Measurements from ENCODE around the gene INO80.
"Not testable (repeated sequence)": the region's sequence is repeated elsewhere in the genome, so short reads cannot be mapped to it uniquely, and the experiment has no call there.

The INO80 gene

GRCh38 chr15:40964634-40965033, 151.4 kb downstream of the INO80 start:
- CTCF ChIA-PET = interaction anchor here (1.0 to 5.8 kb wide), 8 partner anchors 8 to 60 kb away, joined by 3 to 25 read pairs (median 5); no protein-coding TSS in a partner anchor

GRCh38 chr15:40964006-40964405, 152.1 kb downstream of the INO80 start:
- ChIA-PET CTCF (interaction anchor here (1.0 to 5.8 kb wide), 8 partner anchors 10 to 60 kb away, joined by 3 to 25 read pairs (median 5); no protein-coding TSS in a partner anchor), POLR2A (interaction anchor here (1.1 to 4.8 kb wide), 4 partner anchors 10 to 152 kb away, joined by 3 to 54 read pairs (median 4); partner anchors contain the start of genes CHAC1 and INO80)
- no peak for TF ChIP-seq CTCF (IDR thresholded peaks at IDR 0.05; ENCODE audit: insufficient read depth, low read length, missing control alignments)
- no peak for DNase-seq (ENCODE audit: low read depth, low spot score)
- no peak overlapping the region for H3K4me3 ChIP-seq (ENCODE audit: low read depth, low read length)

More at GRCh38 chr15:40964634-40965033, 151.4 kb downstream of the INO80 start:
- POLR2A ChIA-PET = interaction anchor here (1.6 to 4.8 kb wide), 2 partner anchors 11 to 17 kb away, joined by 4 to 54 read pairs; partner anchors contain the start of gene CHAC1
- H3K4me3 ChIP-seq (ENCODE audit: low read depth, low read length) = no peak overlapping the region
- no peak for DNase-seq (ENCODE audit: low read depth, low spot score)
- TF ChIP-seq CTCF (IDR thresholded peaks at IDR 0.05; ENCODE audit: insufficient read depth, low read length, missing control alignments) = no peak

DNA sequence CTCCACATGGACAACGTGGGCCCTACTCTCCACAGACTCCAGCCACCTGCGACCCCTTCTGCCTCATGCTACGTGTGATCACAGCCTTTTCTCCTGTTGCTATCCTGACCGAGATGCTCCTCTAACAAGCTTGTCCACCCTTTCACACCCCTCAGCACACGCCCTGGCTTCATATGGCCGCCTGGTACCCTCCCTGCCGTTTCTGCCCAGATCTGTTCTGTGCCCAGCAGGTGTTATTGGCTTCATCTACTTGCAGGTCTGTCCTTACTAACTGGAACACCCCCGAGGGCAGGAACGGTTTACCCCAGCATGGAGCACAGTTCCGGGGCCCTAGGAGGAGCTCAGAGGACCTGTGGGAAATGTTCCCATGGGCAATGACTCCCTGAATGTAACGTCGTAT, 152.9 kb downstream of the INO80 start:
- ChIA-PET CTCF (interaction anchor here (1.0 to 5.8 kb wide), 8 partner anchors 9 to 59 kb away, joined by 3 to 25 read pairs (median 6); no protein-coding TSS in a partner anchor), POLR2A (interaction anchor here (1.1 to 4.8 kb wide), 4 partner anchors 9 to 153 kb away, joined by 3 to 54 read pairs (median 4); partner anchors contain the start of genes CHAC1 and INO80)
- DNase-seq (ENCODE audit: low read depth, low spot score) = no peak
- no peak overlapping the region for H3K4me3 ChIP-seq (ENCODE audit: low read depth, low read length)
- TF ChIP-seq CTCF (IDR thresholded peaks at IDR 0.05; ENCODE audit: insufficient read depth, low read length, missing control alignments) = no peak

- not testable (repeated sequence) for H3K4me3 ChIP-seq (ENCODE audit: low read depth, low read length); DNase-seq (ENCODE audit: low read depth, low spot score)
- ChIA-PET POLR2A (interaction anchor here (4.8 kb wide), 1 partner anchor 9 kb away, joined by 54 read pairs; the partner anchor contains the start of gene CHAC1), CTCF (interaction anchor here (0.9 to 5.8 kb wide), 3 partner anchors 10 to 21 kb away, joined by 3 to 25 read pairs (median 4); no protein-coding TSS in a partner anchor)
Observed at GRCh38 chr15:40962317-40962716, 153.8 kb downstream of the INO80 start.

- ChIA-PET CTCF (interaction anchor here (1.3 to 5.8 kb wide), 2 partner anchors 11 to 20 kb away, joined by 4 to 25 read pairs; no protein-coding TSS in a partner anchor), POLR2A (interaction anchor here (4.8 kb wide), 1 partner anchor 8 kb away, joined by 54 read pairs; the partner anchor contains the start of gene CHAC1)
- DNase-seq (ENCODE audit: low read depth, low spot score); H3K4me3 ChIP-seq (ENCODE audit: low read depth, low read length): not testable (repeated sequence)
Observed at GRCh38 chr15:40961740-40962139, 154.3 kb downstream of the INO80 start.

- DNase-seq (ENCODE audit: low read depth, low spot score) = no peak
- ChIA-PET CTCF (interaction anchor here (1.9 to 5.8 kb wide), 2 partner anchors 19 to 61 kb away, joined by 5 to 25 read pairs; no protein-coding TSS in a partner anchor), POLR2A (interaction anchor here (0.9 to 1.3 kb wide), 3 partner anchors 12 to 24 kb away, joined by 4 to 5 read pairs (median 4); no protein-coding TSS in a partner anchor)
- no peak for TF ChIP-seq CTCF (IDR thresholded peaks at IDR 0.05; ENCODE audit: insufficient read depth, low read length, missing control alignments)
- H3K4me3 ChIP-seq (ENCODE audit: low read depth, low read length) = no peak overlapping the region
Observed at GRCh38 chr15:40960925-40961324, 155.2 kb downstream of the INO80 start.

GRCh38 chr15:40960151-40960885, 155.8 kb downstream of the INO80 start:
- ChIA-PET CTCF (interaction anchor here (1.9 to 5.8 kb wide), 2 partner anchors 19 to 61 kb away, joined by 5 to 25 read pairs; no protein-coding TSS in a partner anchor), POLR2A (interaction anchor here (0.9 to 3.7 kb wide), 4 partner anchors 13 to 25 kb away, joined by 4 to 16 read pairs (median 4); no protein-coding TSS in a partner anchor)
- no peak for DNase-seq (ENCODE audit: low read depth, low spot score)
- TF ChIP-seq CTCF (IDR thresholded peaks at IDR 0.05; ENCODE audit: insufficient read depth, low read length, missing control alignments) = no peak
- no peak overlapping the region for H3K4me3 ChIP-seq (ENCODE audit: low read depth, low read length)

All from AG04449 (cell line).